ENCODE data around the gene SLC24A3.

DNA sequence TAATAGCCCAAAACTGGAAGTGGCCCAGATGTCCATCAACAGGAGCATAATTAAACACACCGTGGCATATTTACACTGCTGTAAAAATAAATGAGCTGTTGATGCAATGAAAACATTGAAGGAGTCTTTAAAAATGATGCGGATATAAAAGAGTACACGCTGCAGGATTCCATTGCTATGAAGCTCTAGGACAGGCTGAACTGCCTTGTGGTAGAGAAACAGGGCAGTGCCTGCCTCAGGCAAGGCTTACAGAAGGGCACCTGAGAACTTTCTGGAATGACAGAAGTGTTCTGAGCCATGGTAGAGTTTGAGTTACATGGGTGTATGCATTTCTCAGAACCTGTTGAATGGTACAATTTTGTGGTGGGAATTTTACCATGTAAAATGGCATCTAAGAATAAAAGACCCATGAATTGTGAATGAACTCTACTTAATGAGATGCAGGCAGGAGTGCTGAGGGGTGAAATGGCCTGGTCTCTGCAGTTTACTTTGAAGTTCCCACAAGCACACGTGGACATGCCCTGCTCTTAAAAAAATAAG, 500.3 kb downstream of the SLC24A3 start:
- TF ChIP-seq, protein P1, sequence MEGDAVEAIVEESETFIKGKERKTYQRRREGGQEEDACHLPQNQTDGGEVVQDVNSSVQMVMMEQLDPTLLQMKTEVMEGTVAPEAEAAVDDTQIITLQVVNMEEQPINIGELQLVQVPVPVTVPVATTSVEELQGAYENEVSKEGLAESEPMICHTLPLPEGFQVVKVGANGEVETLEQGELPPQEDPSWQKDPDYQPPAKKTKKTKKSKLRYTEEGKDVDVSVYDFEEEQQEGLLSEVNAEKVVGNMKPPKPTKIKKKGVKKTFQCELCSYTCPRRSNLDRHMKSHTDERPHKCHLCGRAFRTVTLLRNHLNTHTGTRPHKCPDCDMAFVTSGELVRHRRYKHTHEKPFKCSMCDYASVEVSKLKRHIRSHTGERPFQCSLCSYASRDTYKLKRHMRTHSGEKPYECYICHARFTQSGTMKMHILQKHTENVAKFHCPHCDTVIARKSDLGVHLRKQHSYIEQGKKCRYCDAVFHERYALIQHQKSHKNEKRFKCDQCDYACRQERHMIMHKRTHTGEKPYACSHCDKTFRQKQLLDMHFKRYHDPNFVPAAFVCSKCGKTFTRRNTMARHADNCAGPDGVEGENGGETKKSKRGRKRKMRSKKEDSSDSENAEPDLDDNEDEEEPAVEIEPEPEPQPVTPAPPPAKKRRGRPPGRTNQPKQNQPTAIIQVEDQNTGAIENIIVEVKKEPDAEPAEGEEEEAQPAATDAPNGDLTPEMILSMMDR (conservative IDR thresholded peaks at IDR 0.05; ENCODE audit: low read length): no peak
- no peak for TF ChIP-seq EZH2phosphoT487 (IDR thresholded peaks at IDR 0.05; ENCODE audit: borderline replicate concordance)
